ENCODE results near the gene LIPT2. TPM values are rescaled to one million over a fixed set of nuclear protein-coding genes. Genes with fewer than 3 reads are reported as not detected.

LIPT2 gene
- total and polyA plus RNA-seq, 2 donors (not counting 1 experiment from before 2014, with no cell fraction given), result 6.5 to 8.3 TPM

- Histone ChIP-seq H4K20me1 (ENCODE audit: control insufficient read depth, insufficient read depth, low read length, poor library complexity, severe bottlenecking) (no peaks in the 10 kb centered on the region), H3K4me1 (ENCODE audit: control insufficient read depth in 2 of 2, insufficient read depth in 2 of 2, low read length in 2 of 2) (no peaks in the 10 kb centered on the region), H3K36me3 (replicated peaks in 1 of 2; ENCODE audit: control extremely low read depth in 1 of 2, control insufficient read depth in 1 of 2, extremely low read depth in 1 of 2, insufficient read depth in 2 of 2, low read length in 1 of 2) (no peaks in the 10 kb centered on the region), H3K79me2 (ENCODE audit: control insufficient read depth, insufficient read depth, low read length) (no peaks in the 10 kb centered on the region), H3K4me3 (ENCODE audit: control extremely low read depth in 1 of 5, extremely low read depth in 1 of 5, insufficient read depth in 1 of 5, low read depth in 2 of 5, low read length in 4 of 5) (no peak overlapping the region), H3K27me3 (replicated peaks in 1 of 4; ENCODE audit: control extremely low read depth in 1 of 4, control insufficient read depth in 3 of 4, insufficient read depth in 4 of 4, low read length in 3 of 4) (peaks cover 0 to 2% (median 0%) of the 10 kb centered on the region in 4 experiments), H3K9me3 (ENCODE audit: control extremely low read depth in 1 of 3, control insufficient read depth in 2 of 3, insufficient read depth in 1 of 3, low read length in 2 of 3) (no peaks in the 10 kb centered on the region), H3K4me2 (replicated peaks; ENCODE audit: low read depth, low read length, poor library complexity, severe bottlenecking) (no peak overlapping the region), H2AFZ (ENCODE audit: insufficient read depth, low read depth, low read length, poor library complexity, severe bottlenecking) (no peak overlapping the region), H3K9ac (ENCODE audit: low read length) (no peak overlapping the region), H3K27ac (ENCODE audit: low read length in 2 of 2) (no peak overlapping the region)
- TF ChIP-seq CTCF (IDR thresholded peaks at IDR 0.05) (no peak), EZH2 (IDR thresholded peaks at IDR 0.05; ENCODE audit: borderline replicate concordance, insufficient read depth, low read depth, low read length, poor library complexity, severe bottlenecking) (no peak)
- ATAC-seq (ENCODE audit: low read depth), result no peak
- no peak overlapping the region for H3K27ac Mint-ChIP-seq
- peaks cover 13% of the 10 kb centered on the region for H3K27me3 Mint-ChIP-seq
- H3K4me3 Mint-ChIP-seq, result no peak overlapping the region
- CTCF ChIA-PET, result interaction anchor here (0.7 kb wide), 1 partner anchor 24 kb away, joined by 3 read pairs; no protein-coding TSS in a partner anchor
- intact Hi-C loops (cut with micrococcal nuclease), result no loop called here
- WGBS (ENCODE audit: insufficient coverage), result 100% methylated on average over 1 of the region's 1 CpG
- no peaks in the 10 kb centered on the region for H3K9me3 Mint-ChIP-seq (ENCODE audit: insufficient read depth)
- POLR2A ChIA-PET, result no interaction called here
- H3K4me1 Mint-ChIP-seq, result no peaks in the 10 kb centered on the region
- DNase-seq, result no peak
These were observed 19.2 kb downstream of the LIPT2 start for GRCh38 chr11:74474316-74474715.

GRCh38 chr11:74473382-74474173, 19.9 kb downstream of the LIPT2 start:
- Histone ChIP-seq H2AFZ (ENCODE audit: insufficient read depth, low read depth, low read length, poor library complexity, severe bottlenecking) (no peak overlapping the region), H3K9ac (ENCODE audit: low read length) (no peak overlapping the region), H3K4me1 (ENCODE audit: control insufficient read depth in 2 of 2, insufficient read depth in 2 of 2, low read length in 2 of 2) (no peaks in the 10 kb centered on the region), H3K27me3 (replicated peaks in 1 of 4; ENCODE audit: control extremely low read depth in 1 of 4, control insufficient read depth in 3 of 4, insufficient read depth in 4 of 4, low read length in 3 of 4) (peaks cover 0 to 2% (median under 1%) of the 10 kb centered on the region in 4 experiments), H3K4me3 (ENCODE audit: control extremely low read depth in 1 of 5, extremely low read depth in 1 of 5, insufficient read depth in 1 of 5, low read depth in 2 of 5, low read length in 4 of 5) (no peak overlapping the region), H3K4me2 (replicated peaks; ENCODE audit: low read depth, low read length, poor library complexity, severe bottlenecking) (no peak overlapping the region), H3K9me3 (ENCODE audit: control extremely low read depth in 1 of 3, control insufficient read depth in 2 of 3, insufficient read depth in 1 of 3, low read length in 2 of 3) (no peaks in the 10 kb centered on the region), H3K36me3 (replicated peaks in 1 of 2; ENCODE audit: control extremely low read depth in 1 of 2, control insufficient read depth in 1 of 2, extremely low read depth in 1 of 2, insufficient read depth in 2 of 2, low read length in 1 of 2) (no peaks in the 10 kb centered on the region), H3K27ac (ENCODE audit: low read length in 2 of 2) (no peak overlapping the region), H3K79me2 (ENCODE audit: control insufficient read depth, insufficient read depth, low read length) (no peaks in the 10 kb centered on the region), H4K20me1 (ENCODE audit: control insufficient read depth, insufficient read depth, low read length, poor library complexity, severe bottlenecking) (no peaks in the 10 kb centered on the region)
- Mint-ChIP-seq H3K4me1 (no peaks in the 10 kb centered on the region), H3K9me3 (ENCODE audit: insufficient read depth) (no peaks in the 10 kb centered on the region), H3K4me3 (no peak overlapping the region), H3K27ac (no peak overlapping the region), H3K27me3 (peaks cover 16% of the 10 kb centered on the region)
- TF ChIP-seq EZH2 (IDR thresholded peaks at IDR 0.05; ENCODE audit: borderline replicate concordance, insufficient read depth, low read depth, low read length, poor library complexity, severe bottlenecking) (no peak), CTCF (IDR thresholded peaks at IDR 0.05) (no peak)
- no peak for DNase-seq
- intact Hi-C loops (cut with micrococcal nuclease), result no loop called here
- WGBS (ENCODE audit: insufficient coverage), result 62% methylated on average over 5 of the region's 10 CpGs
- ChIA-PET CTCF (interaction anchor here (0.7 kb wide), 1 partner anchor 23 kb away, joined by 3 read pairs; no protein-coding TSS in a partner anchor), POLR2A (no interaction called here)
- ATAC-seq (ENCODE audit: low read depth), result no peak
